Measurements from ENCODE around the gene HMG20B.
A peak's percentile ranks its signal among the peaks of the same experiment; 100 is the strongest.

Gene HMG20B

DNA sequence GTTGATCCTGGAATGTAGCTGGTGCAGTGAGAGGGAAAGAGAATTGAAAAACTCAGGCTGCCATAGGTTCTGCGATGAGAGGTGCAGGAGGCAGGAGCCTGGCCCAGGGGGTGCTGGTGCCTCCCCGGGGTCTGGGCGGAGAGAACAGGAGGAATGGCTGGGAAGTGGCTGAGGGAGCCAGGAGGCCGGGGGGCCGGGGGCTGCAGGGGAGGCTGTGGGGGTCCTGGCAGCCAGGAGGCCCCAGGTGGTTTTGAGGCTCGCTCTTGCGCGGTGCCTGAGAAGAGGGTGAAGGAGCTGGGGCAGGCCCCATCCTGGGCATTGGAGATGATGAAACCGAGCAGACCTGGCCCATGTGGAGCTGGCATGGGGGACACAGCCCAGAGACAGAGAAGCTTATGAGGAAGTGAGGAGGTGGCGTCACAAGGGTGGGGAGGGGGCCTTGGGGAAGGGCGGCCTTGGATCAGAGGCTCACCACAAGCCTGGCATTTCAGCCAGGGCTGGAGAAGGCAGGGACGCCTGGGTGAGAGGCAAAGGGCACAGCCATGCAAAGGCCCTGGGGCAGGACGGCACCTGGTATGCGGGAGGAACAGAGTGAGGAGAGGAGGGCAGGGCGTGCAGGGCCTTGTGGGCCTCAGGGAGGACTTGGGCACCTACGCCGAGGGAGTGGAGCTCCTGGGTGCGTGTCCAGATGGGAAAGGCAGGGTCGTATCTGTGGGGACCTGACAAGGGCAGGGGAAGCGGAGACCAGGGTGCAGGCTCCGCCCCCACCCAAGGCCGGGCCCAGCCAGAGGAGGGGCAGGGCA, 35.1 kb upstream of the HMG20B start:
- no peak for DNase-seq

DNA sequence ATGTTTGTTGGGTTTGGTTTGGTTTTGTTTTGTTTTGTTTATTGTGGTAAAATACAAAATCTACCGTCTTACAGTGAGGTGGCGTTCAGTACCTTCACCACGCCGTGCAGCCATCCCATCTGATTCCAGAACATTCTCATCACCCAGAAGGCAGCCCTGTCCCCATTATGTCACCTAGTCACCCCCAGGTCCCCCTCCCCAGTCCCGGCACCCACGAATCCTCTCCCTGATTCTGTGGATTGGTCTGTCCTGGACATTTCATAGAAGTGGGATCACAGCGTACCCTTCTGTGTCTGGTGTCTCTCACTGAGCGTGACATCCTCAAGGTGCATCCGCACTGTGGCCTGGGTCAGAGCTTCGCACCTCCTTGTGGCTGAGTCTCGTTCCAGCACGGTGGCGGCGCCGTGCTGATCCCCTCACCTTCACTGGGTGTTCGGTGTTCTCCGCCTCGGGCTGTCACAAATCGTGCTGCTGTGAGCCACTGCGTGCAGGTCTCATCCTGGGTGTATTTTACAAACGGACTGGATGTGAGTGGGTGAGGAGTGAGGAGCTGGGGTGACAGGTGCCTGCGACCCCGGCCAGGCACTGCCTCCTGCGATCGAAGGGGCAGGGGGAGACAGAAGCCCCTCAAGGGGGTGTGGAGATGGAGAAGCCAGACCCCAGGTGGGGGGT, 34.4 kb upstream of the HMG20B start:
- DNase-seq, result no peak

- no peak for DNase-seq
Measured at GRCh38 chr19:3538965-3539755, 33.6 kb upstream of the HMG20B start, which contains the start of gene TEKTIP1. Gene TEKTIP1, plus strand, starts transcription at chr19:3539174. Its CDS starts 4 bp downstream, at chr19:3539178.

GRCh38 chr19:3539756-3540118, 33.0 kb upstream of the HMG20B start:
- no peak for DNase-seq

DNA sequence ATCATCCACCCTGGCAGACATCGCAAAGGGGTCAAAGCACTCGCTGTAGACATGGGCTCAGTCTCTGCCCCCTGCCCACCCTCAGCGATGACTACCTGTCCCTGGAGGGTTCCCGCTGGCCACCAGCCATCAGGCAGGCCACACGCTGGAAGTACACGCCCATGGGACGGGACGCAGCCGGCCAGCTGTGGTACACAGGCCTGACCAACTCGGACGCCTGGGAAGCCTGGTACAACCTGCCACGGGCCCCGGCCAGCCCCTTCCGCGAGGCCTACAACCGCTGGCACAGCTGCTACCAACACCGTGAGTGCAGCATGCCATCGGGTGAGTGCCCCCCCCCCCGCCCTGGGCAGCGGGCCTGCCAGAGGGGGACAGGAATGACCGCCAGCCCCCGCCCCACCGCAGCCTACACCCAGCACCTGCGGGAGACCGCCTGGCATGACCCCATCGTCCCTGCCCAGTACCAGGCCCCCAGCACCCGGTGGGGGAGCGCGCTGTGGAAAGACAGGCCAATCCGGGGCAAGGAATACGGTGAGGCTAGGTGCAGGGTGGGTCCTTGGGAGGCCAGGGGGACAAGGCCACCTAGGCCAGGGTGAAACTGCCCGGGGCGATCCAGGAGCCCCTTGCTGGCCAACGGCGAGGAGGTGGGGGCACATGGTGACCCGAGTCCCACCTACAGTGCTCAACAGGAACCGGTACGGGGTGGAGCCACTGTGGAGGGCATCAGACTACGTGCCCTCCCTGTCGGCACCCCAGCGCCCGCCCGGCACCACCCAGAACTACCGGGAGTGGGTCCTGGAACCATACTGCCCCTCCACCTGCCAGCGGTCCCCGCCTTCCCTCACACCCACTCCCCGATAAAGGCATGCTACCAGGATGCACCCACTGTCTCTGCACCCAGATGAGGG, 29.3 kb upstream of the HMG20B start:
- DNase-seq, result no peak

DNA sequence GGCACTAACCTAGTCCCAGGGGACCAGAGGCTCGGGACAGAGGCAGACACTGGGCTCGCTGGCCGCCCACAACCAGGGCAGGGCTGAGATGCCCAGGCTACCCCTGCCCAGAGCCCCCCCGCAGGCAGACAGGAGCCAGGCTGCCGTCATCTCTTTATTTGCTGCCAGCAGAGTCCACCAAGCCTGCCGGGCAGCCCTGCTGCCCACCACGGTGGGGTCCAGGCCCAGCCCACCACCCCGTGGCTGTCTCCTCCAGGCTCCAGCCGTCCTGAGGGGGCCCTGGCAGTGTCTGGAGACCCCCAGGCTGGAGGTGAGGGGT, 28.7 kb upstream of the HMG20B start:
- DNase-seq, result no peak

DNA sequence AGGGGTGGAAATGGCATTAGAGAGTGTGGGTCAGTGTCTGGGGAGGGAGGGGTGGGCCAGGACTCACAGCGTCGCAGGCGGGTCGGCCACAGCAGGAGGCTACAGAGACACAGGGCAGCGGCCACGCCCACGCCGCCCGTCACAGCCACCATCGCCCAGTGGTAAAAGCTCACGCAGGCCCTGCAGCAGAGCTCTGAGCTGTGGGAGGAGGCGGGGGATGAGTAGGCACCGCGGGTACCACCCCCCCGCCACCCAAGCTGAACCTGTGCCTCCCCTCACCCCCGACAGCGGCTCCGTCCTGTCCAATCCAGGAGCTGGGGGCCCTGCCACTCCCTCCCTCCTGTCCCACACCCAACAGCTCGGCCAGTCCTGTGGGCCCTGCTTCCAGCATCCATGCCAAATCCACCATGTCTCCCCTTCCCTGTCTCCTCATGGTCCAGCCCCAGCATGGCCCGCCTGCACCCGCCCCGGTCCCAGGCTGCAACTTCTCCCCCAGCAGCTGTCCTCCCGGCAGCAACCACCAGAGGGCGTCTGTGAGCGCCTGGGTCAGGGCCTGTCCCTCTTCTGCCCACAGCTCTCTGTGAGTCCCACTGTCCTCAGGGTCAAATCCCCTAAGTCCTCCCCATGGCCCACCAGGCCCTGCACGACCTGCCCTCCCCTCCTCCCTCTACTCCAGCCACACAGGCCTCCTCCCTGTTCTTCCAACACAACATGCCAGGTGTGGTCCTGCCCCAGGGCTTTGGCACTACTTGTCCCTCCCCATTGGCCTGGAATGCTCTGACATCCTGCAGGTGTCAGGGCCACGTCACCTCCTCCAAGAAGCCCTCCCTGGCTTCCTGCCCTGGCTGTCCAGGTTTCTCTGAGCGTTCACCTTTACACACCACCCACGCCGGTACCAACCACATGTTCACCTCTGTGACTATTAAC, 27.7 kb upstream of the HMG20B start:
- peak; percentile 54 to 78 for DNase-seq

DNA sequence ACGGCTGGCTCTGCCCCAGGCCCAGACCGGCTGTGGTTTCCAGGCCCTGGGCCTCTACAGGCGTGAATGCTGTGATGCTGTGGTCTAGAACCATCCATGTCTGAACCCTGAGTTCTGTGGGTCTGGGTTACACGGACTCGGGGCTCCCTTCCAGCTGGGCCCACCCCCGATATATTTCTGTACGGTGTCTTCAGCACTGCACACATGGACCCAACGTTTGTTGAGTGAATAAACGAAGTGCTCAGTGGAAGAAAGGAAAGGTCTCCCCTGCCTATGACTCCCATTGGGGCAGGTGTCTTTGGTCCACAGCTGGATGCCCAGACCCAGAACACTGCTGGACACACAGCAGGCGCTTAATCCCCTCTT, 27.1 kb upstream of the HMG20B start:
- no peak for DNase-seq

- DNase-seq, result no peak
Measured at GRCh38 chr19:3546119-3546518, 26.6 kb upstream of the HMG20B start.

DNA sequence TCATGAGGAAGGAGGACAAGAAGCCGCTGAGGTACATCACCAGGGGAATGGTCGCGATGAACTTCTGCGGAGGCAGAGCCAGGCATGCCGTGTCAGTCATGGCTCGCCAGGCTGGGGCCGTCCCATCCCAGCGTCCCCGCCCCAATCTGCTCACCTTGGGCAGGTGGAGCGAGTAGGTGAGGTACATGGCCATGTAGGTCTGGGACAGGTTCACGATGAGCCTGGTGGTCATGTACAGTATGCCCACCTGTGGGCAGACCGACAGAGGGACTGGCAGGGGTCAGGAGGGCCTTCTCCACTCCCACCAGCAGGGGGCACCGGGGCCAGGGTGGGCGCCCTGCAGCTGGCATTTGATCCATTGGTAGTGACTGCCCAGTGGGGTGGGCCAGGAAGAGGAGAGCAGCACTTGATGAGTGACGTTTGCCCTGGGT, 25.4 kb upstream of the HMG20B start:
- peak in 1 of 2 experiments; percentile 35 for DNase-seq

- no peak for DNase-seq
Measured at GRCh38 chr19:3547767-3548282, 24.9 kb upstream of the HMG20B start.

DNA sequence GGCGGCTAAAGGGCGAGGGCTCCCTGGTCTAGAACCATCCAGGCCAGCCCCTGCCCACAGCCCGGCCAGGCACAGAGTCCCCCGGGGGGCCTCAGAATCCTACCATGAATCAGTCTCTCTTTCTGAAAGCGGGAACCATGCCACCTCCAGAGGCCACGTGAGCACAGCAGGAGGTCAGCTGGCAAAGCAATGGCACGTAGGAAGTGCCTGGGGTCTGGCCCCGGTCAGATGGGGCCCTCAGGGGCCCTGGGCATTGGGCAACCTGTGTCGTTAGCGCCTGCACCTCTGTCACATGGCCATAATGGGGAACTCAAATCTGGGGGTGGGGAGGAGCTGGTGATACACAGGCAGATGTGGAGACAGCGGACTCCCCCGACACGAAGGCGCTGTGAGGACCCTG, 24.1 kb upstream of the HMG20B start:
- DNase-seq, result no peak

DNA sequence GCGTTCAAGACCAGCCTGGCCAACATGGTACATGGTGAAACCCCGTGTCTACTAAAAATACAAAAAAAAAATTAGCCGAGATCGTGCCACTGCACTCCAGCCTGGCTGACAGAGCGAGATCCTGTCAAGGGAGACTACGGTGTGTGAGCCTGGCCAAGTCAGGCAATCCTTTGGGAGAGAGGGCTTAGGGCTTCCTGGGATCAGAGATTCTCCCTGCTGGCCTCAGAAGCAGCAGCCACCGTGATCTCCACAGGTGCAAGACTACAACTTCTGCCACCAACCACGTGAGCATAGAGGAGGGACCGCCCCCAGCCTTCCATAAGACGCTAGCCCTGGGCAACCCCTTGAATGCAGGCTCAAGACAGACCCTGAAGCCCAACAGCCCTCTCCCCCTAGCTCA, 22.9 kb upstream of the HMG20B start:
- DNase-seq, result no peak

GRCh38 chr19:3550947-3551791, 21.6 kb upstream of the HMG20B start:
- DNase-seq, result no peak

DNA sequence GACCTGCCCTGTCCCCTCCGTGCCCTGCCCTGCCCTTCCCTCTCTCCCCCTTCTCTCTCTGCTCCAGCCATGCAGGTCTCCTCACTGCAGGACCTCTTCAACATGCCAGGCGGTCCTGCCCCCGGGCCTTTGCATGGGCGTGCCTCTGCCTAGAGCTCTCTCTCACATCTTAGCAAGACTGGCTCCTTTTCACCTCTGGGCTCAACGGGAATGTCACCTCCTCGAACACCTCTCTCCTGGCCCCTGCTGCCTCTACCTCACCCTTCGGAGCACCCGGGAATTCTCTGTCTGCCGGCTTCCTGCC, 21.0 kb upstream of the HMG20B start:
- DNase-seq, result no peak

DNA sequence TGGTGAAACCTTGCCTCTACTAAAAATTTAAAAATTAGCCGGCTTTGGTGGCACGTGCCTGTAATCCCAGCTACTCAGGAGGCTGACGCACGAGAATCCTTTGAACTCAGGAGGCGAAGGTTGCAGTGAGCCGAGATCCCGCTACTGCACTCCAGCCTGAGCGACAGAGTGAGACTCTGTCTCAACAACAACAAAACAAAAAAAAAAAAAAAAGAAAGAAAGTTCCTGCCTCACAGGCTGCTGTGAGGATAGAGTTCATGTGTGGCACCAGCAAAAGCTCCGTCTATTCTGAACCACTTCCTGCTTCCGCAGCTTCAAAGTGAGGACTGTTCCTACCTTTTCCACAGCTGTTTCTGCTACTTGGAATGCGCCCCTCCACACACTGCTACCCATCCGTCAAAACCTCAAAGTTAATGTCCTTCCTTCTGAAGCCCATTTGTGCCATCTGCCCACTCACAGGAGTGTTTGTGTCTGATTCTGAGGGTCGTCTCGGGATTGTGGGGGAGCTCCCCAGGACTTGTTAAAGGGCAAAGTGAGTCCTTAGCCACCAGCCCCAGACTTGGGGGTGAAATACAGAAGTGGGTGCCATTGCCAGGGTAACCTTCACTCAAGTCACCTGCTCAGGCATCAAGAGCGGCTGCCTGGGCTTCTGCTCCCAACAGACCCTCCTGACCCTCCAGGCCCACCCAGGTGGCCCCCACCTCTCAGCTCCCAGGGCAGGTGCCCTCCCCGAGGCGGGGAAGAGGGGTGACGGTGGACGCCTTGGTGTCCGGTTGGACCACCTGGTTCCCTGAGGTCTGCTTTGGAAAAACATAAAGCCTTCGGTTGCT, 18.3 kb upstream of the HMG20B start:
- DNase-seq, result peak in 1 of 2 experiments; percentile 8

- no peak for DNase-seq
Measured at GRCh38 chr19:3555653-3556422, 16.9 kb upstream of the HMG20B start.

DNA sequence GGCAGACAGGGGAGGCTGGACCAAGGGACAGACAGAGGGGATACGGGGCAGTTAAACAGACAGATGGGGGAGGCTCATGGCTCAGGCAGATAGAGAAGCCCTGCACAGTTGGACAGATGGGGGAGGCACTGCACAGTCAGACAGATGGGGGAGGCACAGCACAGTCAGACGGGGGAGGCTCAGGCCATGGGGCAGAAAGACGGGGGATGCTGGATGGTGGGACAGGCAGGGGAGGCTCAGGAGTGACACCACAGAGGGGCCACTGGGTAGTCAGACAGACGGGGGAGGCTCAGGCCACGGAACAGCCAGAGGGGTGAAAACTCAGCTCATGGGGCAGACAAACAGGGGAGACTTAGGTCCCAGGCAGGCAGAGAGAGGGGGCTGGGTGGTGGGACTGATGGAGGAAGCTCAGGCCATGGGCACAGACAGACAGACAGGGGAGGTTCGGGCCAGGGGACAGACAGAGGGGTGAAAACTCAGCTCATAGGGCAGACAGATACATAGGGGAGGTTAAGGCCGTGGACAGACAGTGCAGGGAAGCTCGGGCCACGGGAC, 16.2 kb upstream of the HMG20B start:
- DNase-seq, result no peak
